Vagina (tissue), 2 donors: ENCODE measurements around the gene DTD2. TPM values are rescaled to one million over a fixed set of nuclear protein-coding genes. Genes with fewer than 3 reads are reported as not detected.

Experiments used
- DNase-seq, 2 donors: peaks; one replicate each; pipeline ENCODE4 v3.0.0-alpha.2; 2017; ENCODE audit errors: extremely low spot score in 2 of 2
- H3K27ac ChIP-seq: fragments of 200-600 bp; sonication (generic); one replicate; pipeline ENCODE4 v1.5.1; 2019
- H3K27me3 ChIP-seq: fragments of 200-600 bp; sonication (generic); one replicate; pipeline ENCODE4 v1.5.1; 2019
- H3K36me3 ChIP-seq, 2 donors: fragments of 200-600 bp; sonication (generic); one replicate each; pipeline ENCODE4 v1.5.1; 2017 to 2019
- H3K4me1 ChIP-seq: fragments of 200-600 bp; sonication (generic); one replicate; pipeline ENCODE4 v1.5.1; 2019
- H3K4me3 ChIP-seq, 2 donors: fragments of 200-600 bp; sonication (generic); 1 replicate in 1 of 2; 2 replicates in 1 of 2; pipeline ENCODE4 v1.5.1; 2016 to 2019
- H3K9me3 ChIP-seq: fragments of 200-600 bp; sonication (generic); one replicate; pipeline ENCODE4 v1.5.1; 2019
- POLR2A ChIP-seq, 2 donors: fragments of 450-650 bp; IDR thresholded peaks; one replicate each; pipeline ENCODE4 v1.6.1; 2017; ENCODE audit warnings: antibody characterized with exemption in 2 of 2, mild to moderate bottlenecking in 2 of 2, moderate library complexity in 2 of 2
- POLR2AphosphoS5 ChIP-seq, 2 donors: sonication (generic); formaldehyde crosslinking; IDR thresholded peaks; one replicate each; pipeline ENCODE4 v1.9.0; 2017; ENCODE audit warnings: antibody characterized with exemption in 2 of 2, mild to moderate bottlenecking in 2 of 2, low read depth in 1 of 2; ENCODE audit not compliant: insufficient read depth in 1 of 2
- intact Hi-C: fragments of 100-400 bp; cut with DNase I; formaldehyde crosslinking; loops from one replicate; pipeline ENCODE4 v1.15.1; 2023
- total RNA-seq: library from RNA; depleted of rRNA; stranded (reverse); fragments of >200 nt; gene quantifications from one replicate; pipeline ENCODE4 v1.2.3, GENCODE V29; 2016
- TF ChIP-seq, protein P1 (sequence below), 3 experiments: fragments of 450-650 bp in 2 of 3; fragments of 200-600 bp in 1 of 3; sonication (generic) in 1 of 3; IDR thresholded peaks; one replicate each; pipeline ENCODE4 v1.5.1; 2017 to 2019; ENCODE audit warnings: antibody characterized with exemption in 3 of 3, mild to moderate bottlenecking in 2 of 3, moderate library complexity in 2 of 3

DTD2 gene
- total RNA-seq, 1 donor from 2014 or later: 31.7 TPM

DNA sequence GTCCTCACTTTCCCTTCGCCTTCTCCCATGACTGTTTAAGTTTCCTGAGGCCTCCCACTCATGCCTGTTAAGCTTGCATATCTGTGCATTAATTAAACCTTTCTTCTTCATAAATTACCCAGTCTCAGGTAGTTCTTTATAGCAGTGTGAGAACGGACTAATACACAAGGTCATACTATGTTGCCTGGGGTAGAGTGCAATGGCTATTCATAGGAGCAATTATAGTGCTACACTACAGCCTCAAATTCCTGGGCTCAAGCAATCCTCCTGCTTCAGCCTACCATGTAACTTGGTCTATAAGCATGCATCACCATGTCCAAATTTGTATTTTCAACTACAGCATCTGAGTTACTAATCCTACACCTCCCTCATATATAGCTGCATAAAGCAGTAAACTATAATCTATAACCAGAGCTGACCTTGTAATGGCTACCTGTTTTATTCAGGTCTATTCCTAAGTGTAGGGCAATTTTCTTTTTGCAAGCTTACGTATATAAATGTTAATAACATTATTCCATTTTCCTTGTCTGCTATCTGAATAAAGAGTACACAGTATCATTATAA lies 55.9 kb downstream of the DTD2 start:
- TF ChIP-seq POLR2A (IDR thresholded peaks at IDR 0.05): no peak
- TF ChIP-seq, protein P1, sequence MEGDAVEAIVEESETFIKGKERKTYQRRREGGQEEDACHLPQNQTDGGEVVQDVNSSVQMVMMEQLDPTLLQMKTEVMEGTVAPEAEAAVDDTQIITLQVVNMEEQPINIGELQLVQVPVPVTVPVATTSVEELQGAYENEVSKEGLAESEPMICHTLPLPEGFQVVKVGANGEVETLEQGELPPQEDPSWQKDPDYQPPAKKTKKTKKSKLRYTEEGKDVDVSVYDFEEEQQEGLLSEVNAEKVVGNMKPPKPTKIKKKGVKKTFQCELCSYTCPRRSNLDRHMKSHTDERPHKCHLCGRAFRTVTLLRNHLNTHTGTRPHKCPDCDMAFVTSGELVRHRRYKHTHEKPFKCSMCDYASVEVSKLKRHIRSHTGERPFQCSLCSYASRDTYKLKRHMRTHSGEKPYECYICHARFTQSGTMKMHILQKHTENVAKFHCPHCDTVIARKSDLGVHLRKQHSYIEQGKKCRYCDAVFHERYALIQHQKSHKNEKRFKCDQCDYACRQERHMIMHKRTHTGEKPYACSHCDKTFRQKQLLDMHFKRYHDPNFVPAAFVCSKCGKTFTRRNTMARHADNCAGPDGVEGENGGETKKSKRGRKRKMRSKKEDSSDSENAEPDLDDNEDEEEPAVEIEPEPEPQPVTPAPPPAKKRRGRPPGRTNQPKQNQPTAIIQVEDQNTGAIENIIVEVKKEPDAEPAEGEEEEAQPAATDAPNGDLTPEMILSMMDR (IDR thresholded peaks at IDR 0.05): no peak
- no peak for TF ChIP-seq POLR2AphosphoS5 (IDR thresholded peaks at IDR 0.05; ENCODE audit: insufficient read depth in 1 of 2, low read depth in 1 of 2)
- Histone ChIP-seq H3K4me1 (no peaks in the 10 kb centered on the region), H3K4me3 (no peak overlapping the region), H3K36me3 (peaks cover 0 to 20% of the 10 kb centered on the region in 2 donors), H3K9me3 (no peaks in the 10 kb centered on the region), H3K27ac (no peak overlapping the region), H3K27me3 (no peaks in the 10 kb centered on the region)
- intact Hi-C loops: no loop called here
- no peak for DNase-seq

DNA sequence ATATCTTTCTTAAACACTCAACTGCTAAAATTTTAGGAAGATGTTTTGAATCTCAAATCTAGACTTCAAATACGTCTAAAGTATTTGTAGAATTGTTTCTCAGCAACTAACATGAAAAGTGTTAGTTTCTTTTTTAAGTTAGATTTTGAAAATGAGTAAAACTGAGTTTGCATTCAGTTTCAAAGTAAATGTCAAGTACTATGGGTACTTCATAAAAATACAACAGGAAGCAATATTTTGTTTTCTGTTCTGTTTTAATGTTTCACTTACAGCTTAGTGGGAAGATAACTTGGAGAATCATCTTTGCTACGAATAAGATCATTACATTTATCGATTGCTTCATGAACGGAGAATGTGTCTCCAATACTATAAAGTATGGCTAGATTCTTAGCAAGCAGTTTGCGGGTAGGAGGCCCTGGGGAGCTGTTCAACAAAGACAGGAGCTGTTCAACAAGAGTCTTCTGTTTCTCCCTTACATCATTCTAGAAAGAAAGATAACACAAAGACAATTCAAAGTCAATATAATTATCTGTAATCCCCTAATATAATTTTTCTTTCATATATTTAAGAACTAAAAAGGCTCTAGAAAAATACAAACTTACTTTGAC lies 57.2 kb downstream of the DTD2 start:
- Histone ChIP-seq H3K27me3 (no peaks in the 10 kb centered on the region), H3K4me3 (no peak overlapping the region), H3K9me3 (no peaks in the 10 kb centered on the region), H3K36me3 (peaks cover 0 to 20% of the 10 kb centered on the region in 2 donors), H3K4me1 (no peaks in the 10 kb centered on the region), H3K27ac (no peak overlapping the region)
- intact Hi-C loops: no loop called here
- no peak for DNase-seq
- no peak for TF ChIP-seq POLR2AphosphoS5 (IDR thresholded peaks at IDR 0.05; ENCODE audit: insufficient read depth in 1 of 2, low read depth in 1 of 2)
- no peak for TF ChIP-seq POLR2A (IDR thresholded peaks at IDR 0.05)

Other genes starting within 250 kb of the DTD2 start
- 325 TPM for gene HECTD1, start 249.7 kb downstream of the DTD2 start, total RNA-seq
- 16.9 TPM for gene HEATR5A, start 37.0 kb downstream of the DTD2 start, total RNA-seq
- gene GPR33, start 30.5 kb upstream of the DTD2 start, total RNA-seq: not detected
- 8.6 TPM for gene NUBPL, start 103.9 kb upstream of the DTD2 start, total RNA-seq